Dedifferentiated amniotic fluid mesenchymal stem cell (primary cell): ENCODE measurements around the gene RUVBL2.
A peak's percentile ranks its signal among the peaks of the same experiment; 100 is the strongest.

Source experiments
- DNase-seq: peaks from one replicate; pipeline ENCODE4 v3.0.0-alpha.2; 2016; ENCODE audit errors: extremely low spot score

RUVBL2 gene

GRCh38 chr19:48964205-48965039 is 29.3 kb upstream of the RUVBL2 start:
- DNase-seq: no peak

- peak; percentile 91 for DNase-seq
These were observed 28.5 kb upstream of the RUVBL2 start, which contains the start of gene FTL for GRCh38 chr19:48965040-48965805. Gene FTL, plus strand, starts transcription at chr19:48965309. Its CDS starts 199 bp downstream, at chr19:48965508.

- DNase-seq: peak; percentile 61
These were observed 27.7 kb upstream of the RUVBL2 start for GRCh38 chr19:48965806-48966540.

- no peak for DNase-seq
These were observed 26.9 kb upstream of the RUVBL2 start for GRCh38 chr19:48966541-48967345.

- peak; percentile 42 for DNase-seq
These were observed 26.1 kb upstream of the RUVBL2 start for GRCh38 chr19:48967346-48968178.

GRCh38 chr19:48968179-48968661 is 25.5 kb upstream of the RUVBL2 start:
- no peak for DNase-seq

- no peak for DNase-seq
These were observed 24.9 kb upstream of the RUVBL2 start for GRCh38 chr19:48968813-48969218.

GRCh38 chr19:48969276-48970138 is 24.2 kb upstream of the RUVBL2 start:
- DNase-seq: no peak

- no peak for DNase-seq
These were observed 23.4 kb upstream of the RUVBL2 start for GRCh38 chr19:48970139-48970766.

GRCh38 chr19:48970923-48971395 is 22.7 kb upstream of the RUVBL2 start:
- DNase-seq: peak; percentile 49

GRCh38 chr19:48975947-48976847 is 17.5 kb upstream of the RUVBL2 start:
- DNase-seq: no peak

GRCh38 chr19:48977061-48977460 is 16.6 kb upstream of the RUVBL2 start:
- DNase-seq: no peak

GRCh38 chr19:48982280-48982679 is 11.4 kb upstream of the RUVBL2 start:
- no peak for DNase-seq

- no peak for DNase-seq
These were observed 8.0 kb upstream of the RUVBL2 start for GRCh38 chr19:48985711-48986110.

GRCh38 chr19:48986211-48986610 is 7.5 kb upstream of the RUVBL2 start:
- DNase-seq: no peak

GRCh38 chr19:48987323-48987722 is 6.4 kb upstream of the RUVBL2 start:
- DNase-seq: no peak

- DNase-seq: no peak
These were observed 5.4 kb upstream of the RUVBL2 start for GRCh38 chr19:48988286-48988685.

GRCh38 chr19:48988860-48989259 is 4.8 kb upstream of the RUVBL2 start:
- no peak for DNase-seq
